Fibroblast of the conjunctiva (primary cell): ENCODE results near the gene STAB2.
A peak's percentile ranks its signal among the peaks of the same experiment; 100 is the strongest.

Source experiments
- DNase-seq: peaks from one replicate; pipeline ENCODE4 v3.0.0-alpha.2; 2010; ENCODE audit warnings: low read depth

Gene STAB2

DNA sequence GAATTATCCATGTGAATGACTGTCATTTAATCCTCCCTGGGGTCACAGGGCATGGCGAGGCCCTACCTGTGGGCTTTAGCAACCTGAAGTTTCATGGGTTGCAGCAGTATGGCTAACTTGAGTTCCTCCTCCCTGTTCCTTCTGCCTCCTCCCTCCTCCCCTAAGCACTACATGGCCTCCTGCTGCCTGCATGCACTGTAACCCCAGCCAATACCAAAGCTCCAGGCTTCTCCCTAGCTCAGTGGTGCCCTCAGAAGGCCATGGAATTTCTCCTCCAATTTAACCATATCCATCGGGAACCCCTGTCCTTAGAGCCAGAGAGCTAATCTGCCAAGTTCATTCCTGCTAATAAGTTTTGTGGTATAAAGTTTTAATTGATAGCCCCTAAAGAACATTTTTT, 158.9 kb downstream of the STAB2 start:
- DNase-seq: no peak

DNA sequence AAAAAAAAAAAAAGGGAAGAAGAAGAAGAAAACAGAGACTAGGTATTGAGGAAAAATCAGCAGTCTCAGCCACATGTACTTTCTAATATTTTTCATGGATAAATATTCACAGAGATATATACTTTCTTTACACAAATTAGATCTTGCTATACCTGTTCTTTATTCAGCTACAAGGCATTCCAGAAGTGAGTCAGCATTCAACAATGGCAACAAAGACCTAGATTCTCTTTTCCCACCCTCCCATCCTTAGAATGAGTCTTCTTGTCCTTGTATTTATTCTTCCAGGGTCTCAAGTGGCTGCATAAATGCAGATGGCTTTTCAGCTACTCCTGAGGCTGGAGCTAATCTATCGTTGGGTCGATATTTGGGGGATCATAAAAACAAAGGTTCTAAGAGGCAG, 160.9 kb downstream of the STAB2 start:
- no peak for DNase-seq

DNA sequence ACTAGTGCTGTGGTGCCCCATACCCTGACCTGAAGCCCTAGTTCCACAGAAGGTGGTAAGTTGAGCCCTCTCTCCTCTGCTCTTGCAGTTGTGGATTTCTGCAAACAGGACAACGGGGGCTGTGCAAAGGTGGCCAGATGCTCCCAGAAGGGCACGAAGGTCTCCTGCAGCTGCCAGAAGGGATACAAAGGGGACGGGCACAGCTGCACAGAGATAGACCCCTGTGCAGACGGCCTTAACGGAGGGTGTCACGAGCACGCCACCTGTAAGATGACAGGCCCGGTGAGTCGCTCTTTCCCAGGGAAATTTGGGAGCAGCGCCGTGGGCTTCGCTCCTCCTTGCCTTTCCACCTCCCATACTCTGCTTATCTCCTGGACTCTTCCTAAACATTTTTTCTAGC, 161.8 kb downstream of the STAB2 start:
- DNase-seq: no peak

DNA sequence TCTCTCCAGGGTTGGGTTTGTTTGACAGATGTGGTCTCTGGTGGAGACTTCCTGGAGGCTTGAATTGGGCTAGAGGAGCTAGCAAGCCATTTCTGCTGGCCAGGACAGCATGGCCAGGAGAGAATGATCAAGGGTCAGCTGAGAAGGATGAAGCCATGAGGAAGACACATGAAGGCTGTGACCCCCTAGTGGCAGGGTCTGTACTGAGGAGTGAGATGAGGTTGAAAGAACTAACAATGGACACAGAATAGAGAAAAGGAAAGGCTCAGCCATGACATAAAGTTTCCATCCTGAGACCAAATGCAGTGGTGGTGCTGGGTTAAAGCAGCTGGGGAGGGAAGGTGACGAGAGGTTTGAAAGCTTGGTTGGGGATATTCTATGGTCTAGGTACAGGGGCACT, 164.1 kb downstream of the STAB2 start:
- no peak for DNase-seq

DNA sequence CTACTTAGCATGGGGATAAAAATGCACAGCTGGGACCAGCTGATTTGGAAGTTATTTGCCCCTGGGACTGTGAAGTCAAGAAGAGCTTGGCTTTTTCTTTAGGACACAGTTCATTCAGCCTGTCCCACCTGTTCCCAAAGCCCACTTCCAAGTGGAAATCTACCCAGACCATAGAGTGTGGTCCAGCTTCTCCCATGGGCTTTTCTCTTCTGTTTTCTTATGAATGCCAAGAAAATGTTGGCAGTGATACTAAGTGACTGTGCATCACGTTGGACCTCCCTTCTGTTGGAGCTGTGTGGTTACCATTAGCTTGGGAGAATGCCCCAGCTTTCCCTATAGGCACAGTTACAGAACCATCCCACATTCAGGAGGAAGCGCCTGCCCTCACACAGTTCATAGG, 164.5 kb downstream of the STAB2 start:
- DNase-seq: peak; percentile 14

DNA sequence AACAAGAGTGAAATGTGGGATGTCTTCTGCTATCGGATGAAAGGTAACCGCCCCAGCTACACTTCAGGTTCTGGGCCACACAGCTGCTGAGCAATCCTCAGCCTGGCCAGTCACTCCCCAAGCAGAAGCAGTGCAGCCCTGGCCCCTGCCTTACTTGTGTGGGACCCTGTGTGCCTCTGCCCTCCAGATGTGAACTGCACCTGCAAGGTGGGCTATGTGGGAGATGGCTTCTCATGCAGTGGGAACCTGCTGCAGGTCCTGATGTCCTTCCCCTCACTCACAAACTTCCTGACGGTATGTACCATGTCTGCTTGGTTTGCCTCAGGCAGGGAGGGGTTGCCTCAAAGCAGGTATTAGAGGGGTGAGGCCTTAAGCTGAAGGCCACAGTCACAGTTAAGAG, 168.4 kb downstream of the STAB2 start:
- no peak for DNase-seq

DNA sequence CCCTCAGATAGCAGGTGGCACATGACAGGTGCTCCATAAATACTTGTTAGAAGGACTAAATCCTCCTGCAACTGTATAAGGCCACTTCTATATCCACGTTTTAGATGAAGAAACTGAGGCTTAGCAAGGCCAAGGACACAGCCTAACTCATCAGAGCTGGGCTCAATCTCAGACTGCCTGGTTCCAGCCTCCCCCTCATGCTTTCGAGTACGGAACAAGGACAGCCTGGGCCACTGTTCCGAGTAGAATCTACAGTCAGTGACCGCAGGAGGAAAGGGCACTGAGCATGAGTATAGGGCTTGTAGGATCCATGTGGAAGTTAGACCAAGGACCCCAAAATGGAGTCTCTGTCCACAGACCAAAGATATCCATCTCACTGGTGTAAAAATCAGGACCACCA, 169.4 kb downstream of the STAB2 start:
- no peak for DNase-seq

DNA sequence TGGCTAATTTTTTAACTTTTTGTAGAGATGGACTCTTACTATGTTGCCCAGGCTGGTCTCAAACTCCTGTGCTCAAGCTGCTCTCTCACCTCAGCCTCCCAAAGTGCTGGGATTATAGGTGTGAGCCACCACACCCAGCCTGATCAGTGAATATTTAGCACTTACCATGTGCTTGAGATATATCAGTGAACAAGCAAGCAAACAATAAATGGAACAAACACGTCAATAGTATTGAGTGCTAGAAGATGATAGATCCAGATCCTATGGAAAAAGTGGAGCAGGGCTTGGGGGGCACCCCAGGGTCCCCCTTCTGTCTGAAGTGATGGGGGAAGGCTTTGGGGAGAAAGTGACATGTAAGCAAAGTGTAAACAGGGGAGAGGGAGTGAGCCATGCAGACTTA, 170.2 kb downstream of the STAB2 start:
- no peak for DNase-seq

DNA sequence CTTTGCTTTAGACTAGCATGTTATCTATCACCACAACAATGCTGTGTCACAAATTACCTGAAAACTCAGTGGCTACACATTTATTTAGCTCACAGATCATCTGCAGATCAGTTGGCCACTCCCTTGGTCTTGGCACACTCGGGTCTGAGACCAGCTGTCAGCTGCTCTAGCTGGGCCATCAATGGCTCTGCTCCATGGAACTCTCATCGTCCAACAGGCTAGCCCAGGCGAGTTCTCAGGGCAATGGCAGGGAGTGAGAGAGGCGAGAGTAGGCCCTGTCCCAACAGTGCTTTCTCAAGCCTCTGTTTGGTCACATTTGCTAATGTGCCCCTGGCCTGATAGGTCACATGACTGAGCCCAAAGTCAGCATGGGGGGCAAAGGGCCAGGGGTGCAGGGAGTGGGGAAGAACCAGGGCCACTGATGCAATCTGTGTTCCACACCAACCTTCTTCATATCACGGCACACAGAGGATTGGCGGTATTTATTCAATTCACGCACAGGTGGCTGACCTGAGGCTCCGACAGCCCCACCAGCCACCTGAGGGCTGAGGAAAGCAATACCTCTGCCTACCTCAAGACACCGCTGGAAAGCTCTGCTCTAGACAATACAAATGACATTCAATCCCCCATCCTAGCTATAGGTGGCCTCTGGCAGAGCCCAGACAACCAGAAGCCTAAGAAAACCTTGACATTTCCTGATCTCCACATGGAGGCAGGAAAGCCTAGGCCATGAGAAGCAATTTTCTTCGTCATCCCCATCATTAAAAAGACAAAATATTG, 171.4 kb downstream of the STAB2 start:
- DNase-seq: no peak

DNA sequence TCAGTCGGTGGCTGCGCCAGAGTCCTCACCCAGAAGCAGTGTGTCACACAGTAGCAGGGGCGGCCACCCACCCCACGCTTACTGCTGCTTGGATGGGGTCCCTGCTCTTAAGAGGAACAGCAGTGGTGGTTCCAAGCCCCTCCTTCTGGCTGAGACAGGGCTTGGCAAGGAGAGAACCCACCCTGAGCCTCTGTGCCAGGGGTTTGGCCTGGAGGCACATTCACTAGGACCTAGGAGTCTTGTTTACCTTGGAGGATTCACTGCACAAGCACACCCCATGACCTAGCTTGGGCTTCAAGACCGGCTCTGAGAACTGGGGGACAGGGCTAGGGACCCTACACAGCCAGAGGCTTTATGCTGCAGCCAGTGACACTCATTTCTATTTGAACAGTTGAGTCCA, 175.4 kb downstream of the STAB2 start:
- DNase-seq: no peak

DNA sequence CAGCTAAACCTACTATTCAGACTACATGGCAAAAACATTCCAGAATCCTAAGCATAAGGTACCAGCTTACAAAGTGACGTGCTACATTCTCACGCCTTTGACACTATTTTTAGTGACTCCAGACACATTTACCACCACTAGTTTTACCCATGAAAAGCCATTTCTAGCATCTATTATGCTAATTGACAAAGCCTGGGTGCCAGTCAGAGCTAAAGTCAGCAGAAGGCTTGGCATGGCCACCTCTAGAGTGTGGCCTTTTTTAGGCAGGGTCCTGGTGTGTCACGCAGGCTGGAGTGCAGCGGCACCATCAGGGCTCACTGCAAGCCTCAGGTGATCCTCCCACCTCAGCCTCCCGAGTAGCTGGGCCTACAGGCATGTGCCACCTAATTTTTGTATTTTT, 178.2 kb downstream of the STAB2 start:
- no peak for DNase-seq

DNA sequence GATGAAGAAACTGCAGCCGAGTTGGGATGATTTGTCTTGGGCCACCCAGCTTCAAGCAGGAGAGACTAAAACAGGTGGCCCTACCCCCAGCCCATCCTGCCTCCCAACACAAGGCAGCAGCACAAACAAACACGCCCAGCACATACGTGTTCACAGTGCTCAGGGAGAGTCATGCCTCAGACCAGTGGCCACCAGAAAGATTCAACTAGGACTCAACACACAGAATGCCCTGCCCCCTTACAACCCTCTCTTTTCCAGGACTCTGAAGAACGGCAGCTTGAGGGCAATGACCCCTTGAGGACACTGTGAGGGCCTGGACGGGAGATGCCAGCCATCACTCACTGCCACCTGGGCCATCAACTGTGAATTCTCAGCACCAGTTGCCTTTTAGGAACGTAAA, 179.0 kb downstream of the STAB2 start:
- no peak for DNase-seq

DNA sequence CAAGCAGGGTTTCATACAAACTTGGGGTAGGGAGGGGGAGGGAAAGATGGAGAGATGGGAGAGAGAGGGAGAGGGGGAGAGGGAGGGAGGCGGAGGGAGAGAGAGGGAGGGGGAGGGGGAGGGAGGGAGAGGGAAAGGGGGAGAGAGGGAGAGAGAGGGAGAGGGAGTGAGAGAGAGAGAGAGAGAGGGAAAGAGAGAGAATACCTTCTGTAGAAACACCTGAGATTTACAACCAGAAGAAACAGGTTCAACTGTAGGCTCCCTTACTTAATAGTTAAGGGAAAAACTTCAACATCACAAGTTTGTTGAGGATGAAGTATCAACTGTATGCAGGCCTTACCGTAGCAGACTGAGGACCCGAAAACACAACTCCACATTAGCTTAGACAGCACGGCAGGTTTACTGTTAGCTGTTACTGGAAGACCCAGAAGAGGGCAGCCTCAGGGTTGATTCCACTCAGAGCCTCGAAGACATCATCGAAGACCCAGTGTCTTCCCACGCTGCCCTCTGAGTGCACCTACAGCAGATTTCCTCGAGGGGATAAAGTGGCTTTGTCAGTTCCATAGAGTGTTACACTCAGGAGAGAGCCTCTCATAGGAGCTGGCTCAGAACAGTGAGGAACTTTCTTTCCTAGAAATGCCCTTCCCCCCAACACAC, 181.5 kb downstream of the STAB2 start:
- no peak for DNase-seq

DNA sequence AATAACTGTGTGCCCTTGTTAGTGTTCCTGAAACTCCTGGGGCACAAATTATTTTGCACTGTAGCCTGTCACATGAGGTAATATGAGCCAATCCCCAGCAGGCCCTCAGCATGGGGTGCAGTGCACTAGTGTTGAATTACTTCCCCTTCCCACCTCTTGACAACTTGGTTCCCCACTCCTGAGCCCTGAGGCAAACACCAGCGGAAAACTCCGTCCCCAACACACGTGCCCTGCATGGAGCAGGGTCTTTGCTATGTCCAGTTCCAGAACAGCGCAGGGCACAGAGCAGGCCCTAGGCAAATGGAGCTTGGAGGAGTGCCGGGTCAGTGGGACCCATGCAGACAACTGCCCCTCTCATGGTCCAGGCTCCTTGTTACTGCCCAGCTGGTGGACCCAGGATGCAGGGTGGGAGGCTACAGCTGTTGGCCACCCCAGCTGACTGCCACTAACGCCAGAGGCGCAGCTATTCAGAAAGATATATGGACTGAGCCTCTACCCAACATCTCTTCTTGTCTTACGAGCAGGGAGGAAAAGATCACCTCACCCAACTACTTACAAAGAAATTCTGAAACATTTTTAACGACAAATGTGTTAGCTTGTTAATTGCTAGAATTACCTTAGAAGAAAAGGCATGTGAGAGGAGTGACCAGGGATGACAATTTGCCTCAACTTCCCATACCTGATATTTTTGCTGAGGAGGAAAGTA, 182.3 kb downstream of the STAB2 start:
- no peak for DNase-seq

DNA sequence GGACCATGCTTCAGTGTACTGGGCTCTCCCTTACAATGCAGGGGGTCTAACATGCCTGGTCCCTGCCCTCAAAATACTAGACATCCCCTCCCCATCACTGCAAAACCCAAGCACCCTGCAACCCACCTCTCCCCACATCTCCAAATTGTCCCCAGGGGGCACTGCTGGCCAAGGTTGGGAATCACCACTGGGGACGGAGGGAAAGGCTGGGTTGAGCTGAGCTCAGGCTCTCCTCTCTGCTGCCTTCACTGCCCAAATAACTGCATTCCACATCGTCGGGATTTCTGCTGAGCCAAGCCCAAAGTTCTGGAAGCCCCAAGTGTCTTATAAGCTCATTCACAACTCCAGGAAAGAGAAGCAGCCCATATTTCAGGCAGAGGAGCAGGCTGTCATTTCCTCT, 184.4 kb downstream of the STAB2 start:
- peak; percentile 14 for DNase-seq

DNA sequence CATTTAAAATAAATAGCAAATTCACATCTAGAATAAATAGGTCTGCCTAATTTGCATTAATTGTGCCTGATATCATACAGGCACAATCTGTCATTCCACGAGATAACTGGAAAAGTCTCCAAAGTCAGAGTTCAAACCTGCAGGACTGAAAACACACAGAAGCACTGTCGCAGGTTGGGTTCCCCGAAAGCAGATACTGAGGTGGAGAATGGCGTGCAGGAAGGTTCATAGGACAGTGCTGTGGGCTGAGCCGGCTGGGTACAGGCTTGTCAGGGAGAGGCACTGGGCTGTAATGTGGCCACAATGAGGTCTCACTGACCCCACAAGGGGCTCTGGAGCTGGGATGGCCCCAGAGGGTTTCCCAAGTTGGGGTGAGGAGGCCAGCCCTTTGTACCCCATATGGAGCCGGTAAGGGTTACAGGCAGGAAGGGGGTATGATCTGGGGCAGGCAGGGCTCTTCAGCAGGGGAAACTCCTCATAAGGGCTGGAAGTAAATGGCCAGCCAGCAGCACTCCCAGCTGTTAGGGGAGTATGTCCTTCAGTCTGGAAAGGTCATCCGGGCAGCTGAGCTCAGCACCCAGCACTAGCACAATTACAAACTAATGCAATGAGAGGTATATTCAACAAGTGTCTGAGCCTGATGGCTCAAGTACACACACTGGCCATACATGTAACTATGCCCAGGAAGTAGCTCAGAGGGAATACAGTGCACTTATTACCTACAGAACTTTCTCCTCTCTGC, 185.5 kb downstream of the STAB2 start:
- no peak for DNase-seq

DNA sequence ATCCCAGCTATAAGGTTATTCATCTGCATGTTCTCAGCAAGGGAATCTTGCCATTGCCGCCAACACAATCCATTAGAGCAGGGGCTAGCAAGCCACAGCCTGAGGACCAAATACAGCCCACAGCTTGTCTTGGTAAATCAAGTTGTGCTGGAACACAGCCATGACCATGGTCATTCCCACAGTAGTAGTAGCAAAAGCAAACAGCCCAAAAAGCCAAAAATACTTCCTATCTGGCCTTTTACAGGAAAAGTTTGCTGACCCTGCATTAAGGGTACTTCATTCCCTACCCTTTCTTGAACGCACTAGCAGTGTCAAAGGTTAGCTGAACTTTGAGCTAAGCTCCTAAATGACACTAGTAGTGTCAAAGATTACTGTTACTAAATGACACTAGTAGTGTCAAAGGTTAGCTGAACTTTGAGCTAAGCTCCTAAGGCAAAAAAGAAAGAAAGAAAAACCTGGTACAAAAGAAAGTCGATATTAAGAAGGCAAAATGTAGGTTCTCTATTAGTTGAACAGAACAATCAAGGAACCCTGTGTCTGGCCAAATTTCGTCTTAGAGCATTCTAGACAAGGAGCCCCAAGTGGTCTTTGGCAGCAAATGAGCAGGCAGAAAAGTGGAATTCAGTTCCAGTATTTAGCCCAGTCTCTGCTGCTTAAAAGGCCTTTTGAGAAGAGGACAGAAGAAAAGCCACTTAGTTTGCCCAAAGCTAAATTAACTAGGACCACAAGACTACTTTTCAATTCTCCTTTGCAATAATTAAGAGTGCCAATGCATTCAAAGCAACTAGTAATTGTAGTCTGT, 186.2 kb downstream of the STAB2 start:
- DNase-seq: no peak

DNA sequence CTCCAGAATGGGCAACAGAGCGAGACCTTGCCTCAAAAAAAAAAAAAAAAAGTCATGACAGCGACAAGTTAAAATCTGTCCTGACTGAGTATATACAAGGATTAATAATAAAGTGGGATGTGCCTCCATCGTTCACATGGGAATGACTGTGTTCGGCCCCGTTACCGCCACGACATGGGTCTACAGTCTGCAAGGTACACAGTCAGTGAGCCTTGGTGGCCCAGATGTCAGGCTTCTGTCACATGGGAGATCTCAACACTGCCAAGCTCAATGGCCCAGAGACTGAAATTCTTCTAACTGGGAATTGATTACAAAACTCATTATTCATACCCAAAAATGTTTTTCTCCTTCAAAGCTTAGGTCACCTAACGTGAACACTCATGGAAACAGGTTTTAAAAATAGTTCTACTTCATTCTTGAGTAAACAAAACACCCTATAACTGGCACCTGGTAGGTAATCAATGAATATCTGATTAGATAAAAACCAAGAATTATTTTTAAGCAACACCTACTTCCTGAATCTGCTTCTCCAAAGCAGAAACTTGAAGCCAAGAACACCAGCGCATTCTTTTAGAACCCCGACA, 188.0 kb downstream of the STAB2 start:
- no peak for DNase-seq

DNA sequence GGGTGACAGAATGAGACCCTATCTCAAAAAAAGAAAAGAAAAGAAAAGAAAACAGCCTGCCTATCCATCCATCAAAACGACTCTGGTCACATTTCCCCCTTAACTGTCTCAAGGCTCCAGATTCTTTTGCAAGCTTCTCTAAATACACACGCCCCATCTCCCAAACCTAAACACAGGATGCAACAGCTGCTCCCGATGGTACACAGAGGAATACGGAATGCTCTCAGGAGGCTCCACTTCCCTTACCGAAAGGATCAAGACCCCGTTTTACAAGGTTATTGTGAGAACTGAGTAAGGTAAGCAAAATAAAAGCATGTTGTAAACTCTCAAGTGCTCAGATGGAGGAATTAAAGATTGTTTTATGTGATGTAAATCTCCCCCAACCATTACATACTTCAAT, 191.7 kb downstream of the STAB2 start:
- DNase-seq: no peak

DNA sequence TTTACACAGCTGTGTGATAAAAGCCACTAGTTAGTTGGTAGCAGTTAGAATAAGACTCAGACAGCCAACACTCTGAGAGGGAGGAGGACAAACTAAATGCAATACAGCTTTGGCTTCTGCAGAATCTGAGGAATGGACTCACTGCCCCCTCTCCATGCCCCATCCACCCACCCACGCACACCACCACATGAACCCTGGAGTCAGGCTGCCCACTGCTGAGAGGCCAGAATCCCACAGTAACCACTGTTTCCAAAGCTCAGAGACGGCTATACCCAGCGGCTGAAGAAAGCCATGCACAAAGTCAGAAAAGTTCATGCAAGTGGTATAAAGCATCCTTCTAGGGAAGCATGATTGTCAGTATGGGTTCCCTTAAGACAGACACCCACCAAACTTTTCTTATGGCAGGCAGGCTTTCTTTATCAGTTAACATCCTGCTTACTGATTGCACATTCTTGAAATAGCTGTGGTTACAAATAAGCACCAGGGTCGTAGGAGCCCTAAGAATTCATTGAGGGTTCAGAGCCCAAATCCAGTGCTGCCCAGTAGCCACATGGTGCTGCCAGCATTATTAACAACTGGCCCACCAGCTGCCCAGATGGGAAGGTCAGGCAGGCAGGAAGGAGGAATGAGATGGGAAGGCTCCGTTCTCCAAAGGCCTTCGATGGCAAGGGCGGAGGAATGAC, 192.5 kb downstream of the STAB2 start:
- no peak for DNase-seq

DNA sequence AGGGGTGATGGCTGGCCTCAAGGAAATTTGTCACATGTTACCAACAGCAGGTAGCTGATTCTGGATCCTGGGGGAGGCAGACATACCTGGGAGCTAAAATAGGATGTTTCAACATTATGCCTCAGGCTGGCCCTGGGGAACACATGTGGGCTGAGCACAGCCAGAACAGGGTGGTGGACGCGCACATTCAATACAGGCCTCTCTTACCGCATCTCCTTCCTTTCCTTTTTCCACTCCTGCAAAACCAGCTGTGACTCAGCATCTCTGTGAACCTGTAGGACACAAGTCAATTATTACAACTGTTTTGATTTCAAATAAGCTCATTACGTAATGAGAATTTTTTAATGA, 193.0 kb downstream of the STAB2 start:
- no peak for DNase-seq
